Retina (tissue), 1 donor: ENCODE results near the gene GINS2.

Experiments used
- DNase-seq: peaks from one replicate; pipeline ENCODE4 v3.0.0-alpha.2; 2016

GINS2 gene

DNA sequence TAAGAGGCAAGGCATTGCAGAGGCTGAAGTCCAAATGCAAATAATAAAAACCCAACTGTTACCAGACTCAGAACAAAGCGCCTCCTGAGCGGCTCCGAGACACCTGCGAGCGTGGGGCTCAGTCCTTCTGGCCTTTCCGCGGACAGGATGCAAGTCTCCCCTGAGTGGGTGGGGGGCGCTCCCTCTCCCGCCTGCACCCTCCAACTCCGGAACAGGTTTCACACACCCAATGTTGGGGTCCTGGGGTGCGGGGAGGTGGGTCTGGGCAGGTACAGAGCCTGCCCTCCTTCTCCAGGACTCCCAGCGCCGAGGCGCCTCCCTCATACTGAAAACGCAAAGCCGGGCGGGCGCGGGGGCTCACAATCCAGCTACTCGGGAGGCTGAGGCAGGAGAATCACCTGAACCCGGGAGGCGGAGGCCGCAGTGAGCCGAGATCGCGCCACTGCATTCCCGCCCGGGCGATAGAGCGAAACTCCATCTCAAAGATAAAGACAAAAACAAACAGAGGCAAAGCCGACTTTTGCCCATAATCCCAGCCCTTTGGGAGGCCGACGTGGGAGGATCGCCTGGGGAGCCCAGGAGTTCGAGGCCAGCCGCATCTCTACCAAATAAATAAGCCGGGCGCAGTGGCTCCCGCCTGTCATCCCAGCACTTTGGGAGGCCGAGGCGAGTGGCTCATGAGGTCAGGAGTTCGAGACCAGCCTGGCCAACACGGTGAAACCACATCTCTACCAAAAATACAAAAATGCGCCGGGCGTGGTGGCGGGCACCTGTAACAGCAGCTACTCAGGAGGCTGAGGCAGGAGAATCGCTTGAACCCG, 893 bp downstream of the GINS2 start:
- DNase-seq, result no peak

DNA sequence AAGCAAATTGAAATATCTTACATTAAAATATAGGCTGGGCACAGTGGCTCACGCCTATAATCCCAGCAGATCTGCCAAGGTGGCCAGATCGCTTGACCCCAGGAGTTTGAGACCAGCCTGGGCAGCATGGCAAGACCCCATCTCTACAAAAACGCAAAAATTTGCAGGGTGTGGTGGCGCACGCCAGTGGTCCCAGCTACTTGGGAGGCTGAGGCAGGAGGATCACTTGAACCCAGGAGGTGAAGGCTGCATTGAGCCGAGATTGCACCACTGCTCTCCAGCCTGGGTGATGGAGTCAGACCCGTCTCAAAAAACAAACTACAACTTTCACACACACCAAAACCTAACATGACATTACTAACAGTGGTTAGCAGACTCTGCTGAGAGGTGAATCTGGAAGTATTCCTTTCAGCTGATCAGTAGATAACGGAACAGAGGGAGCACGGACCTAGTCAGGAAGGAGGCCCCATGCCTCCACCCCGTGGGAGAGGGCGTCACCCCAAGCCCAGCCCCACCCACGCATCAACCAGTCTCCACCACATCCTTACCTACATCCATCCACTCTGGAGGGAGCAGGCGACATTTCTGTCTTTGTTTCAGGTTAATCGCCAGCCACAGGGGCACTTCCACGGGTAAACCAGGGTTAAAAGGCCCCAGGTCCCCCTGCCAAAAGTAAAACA, 1.7 kb downstream of the GINS2 start:
- DNase-seq, result no peak

DNA sequence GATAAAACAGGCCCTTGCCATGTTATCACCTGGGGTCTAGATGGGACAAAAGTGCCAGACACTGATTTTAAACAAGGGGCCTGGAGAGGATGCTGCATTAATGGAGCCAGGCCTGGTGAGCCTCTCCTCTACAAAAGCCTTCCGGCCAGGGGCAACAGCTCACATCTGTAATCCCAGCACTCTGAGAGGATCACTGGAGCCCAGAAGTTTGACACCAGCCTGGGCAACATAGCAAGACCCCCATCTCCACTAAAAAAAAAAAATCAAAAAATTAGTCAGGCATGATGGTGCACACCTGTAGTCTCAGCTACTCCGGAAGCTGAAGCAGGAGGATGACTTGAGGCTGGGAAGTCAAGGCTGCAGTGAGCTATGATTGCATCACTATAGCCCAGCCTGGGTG, 3.5 kb downstream of the GINS2 start:
- DNase-seq, result no peak

DNA sequence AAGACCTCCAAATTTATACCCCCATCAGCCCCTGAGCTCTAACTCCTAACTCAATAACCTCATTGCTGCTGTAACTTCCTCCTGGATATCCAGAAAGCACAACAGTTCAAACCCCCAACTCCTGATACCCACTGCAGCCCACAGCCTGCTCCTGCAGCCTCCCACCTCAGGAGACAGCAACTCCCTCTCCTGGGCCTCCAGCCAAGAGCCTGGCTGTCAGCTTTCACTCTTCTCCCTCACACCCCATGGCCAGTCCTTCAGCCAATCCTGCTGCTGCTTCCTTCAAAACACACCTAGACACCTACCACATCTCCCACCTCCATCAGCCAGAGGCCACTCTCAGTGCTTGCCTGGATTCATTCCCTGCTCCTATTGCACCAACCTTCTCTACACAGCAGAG, 5.4 kb downstream of the GINS2 start:
- no peak for DNase-seq

DNA sequence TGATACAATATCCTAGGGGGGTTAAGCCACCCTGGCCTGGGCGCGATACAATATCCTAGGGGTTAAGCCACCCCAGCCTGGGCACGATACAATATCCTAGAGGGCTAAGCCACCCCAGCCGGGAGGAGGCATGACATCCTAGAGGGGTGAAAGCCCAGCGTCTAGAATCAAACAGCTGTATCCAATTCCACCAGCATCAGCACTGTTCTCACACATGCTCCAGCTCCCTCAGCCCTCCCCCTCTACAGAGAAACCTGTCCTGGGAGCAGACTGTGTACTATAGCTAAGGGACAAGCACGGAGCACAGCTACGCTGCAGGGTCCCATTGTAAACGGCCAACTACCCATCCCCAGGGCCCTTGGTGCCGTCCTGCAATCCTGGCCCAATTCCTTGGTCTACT, 6.2 kb downstream of the GINS2 start:
- DNase-seq, result no peak

DNA sequence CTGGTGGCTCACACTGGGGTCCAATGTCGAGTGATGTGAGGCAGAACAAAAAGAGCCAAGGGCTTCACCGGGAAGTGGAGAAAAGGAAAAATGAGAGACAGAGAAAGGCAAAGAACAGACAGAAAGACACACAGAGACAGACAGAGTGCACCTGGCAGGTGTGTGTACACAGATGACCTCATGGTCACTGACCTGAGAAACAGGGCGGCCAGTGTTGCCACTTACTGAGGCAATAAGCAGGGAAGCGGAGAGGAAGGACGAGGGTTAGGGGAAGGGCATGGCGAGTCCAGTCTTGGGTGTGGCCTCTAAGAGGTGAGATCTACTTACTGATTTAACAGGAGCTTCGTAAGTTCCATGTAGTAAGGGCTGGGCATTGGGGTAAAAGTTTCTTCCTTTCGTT, 7.5 kb downstream of the GINS2 start:
- no peak for DNase-seq

DNA sequence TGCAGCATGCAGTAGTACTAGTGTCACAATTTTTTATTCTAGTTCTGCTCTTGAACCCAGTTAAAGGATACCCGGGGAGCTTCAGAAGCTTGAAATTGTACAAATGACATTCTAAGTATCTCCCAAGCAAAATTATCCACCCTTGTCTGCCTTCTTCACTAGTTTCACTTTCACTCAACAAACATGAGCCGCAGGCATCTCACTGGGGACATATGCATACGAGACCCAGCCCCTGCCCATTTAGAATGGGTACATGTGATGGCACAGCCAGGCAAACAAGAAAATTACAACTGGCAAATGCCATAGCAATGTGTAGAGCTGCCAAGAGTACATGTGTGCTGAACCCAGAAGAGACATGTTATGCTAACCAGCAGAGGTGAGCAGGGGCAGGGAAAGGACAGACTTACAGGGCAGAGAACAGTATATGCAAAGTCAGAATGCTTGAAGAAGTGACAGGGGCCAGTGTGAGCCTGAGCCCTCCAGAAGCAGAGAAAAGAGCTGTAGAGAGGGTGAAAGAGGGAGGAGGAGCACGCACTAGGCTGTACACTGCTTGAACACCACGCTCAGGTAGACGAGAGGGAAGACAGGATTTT, 8.3 kb downstream of the GINS2 start:
- DNase-seq, result no peak

DNA sequence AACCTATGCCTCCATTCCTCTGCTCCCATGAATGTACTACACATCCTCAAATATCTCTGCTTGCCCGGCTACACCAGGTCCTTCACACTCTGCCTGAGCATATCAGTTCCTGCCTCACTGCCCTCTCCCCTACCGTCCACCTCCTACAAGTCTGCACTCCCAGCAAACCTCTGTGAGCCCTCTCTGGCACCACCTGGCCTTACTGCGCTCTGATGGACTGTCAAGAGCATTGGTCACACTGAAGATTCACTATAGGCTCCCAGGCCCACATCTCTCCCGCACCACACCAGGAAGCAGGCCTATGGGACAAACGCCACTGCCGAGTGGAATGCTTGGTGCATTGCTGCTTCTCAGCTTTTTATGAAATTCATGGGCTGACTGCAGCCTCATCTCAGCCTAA, 8.9 kb downstream of the GINS2 start:
- no peak for DNase-seq

DNA sequence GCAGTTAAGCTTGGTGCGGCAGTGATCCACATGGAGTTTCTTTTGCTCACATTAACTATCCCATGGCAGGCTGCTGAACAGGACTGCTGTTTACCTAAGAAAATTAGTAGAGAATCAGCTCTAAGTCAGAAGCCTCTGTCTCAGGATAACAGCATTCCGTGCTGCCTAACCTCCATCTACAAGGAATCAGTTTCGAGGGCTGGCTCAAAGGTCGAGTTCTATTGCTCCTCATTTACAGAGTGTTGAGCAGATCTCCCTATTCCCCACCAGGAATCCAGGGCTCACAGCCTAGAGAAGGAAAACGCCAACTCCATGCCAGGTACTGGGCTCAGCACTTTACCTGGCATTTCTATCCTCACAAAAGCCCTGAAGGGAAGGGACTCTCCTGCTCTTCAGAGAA, 9.9 kb downstream of the GINS2 start:
- no peak for DNase-seq

DNA sequence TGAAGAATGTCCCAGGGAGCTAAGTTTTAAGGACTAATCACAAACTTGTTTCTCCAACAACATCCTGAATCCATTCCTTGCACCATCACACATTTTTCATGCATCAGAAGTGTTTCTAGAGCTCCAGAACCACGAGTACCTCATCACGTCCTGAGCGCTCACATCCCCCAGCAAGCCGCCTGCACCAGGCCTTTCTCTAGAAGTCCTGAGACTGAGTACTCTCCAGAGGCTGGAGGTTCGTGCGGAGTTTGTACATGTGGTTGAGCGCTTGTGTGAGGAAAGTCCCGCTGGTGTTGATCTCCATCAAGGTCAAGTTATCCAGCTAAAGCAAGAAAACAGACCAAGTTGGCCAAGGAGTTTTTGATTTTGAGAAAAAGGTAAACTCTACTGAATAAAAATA, 10.7 kb downstream of the GINS2 start:
- no peak for DNase-seq

DNA sequence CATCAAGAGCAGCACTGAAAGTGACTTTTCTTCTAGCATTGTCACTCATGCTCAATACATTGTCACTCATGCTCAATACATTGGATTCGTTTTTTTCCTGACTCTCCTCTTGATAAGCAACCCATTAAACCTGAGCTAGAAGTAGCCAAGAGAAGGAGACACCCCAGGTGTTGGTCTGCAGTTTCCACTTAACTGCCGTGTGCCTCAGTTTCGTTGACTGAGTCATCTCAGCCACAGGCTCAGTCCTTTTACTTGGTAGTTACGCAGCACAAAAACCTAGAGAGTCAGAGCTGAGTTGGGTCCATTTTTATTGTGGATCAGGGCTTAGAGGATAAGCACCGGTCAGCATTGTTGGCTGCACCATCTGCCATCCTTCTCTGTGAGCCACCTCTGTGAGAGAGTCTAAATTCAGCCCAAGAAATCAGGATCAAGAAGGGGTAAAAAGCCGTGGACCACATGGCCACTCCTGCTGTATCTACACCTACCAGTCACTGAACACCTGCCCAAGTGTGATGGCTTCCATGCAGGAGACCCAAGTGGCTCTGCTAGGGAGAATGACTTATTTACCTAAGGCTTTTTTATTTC, 11.3 kb downstream of the GINS2 start:
- DNase-seq, result no peak

DNA sequence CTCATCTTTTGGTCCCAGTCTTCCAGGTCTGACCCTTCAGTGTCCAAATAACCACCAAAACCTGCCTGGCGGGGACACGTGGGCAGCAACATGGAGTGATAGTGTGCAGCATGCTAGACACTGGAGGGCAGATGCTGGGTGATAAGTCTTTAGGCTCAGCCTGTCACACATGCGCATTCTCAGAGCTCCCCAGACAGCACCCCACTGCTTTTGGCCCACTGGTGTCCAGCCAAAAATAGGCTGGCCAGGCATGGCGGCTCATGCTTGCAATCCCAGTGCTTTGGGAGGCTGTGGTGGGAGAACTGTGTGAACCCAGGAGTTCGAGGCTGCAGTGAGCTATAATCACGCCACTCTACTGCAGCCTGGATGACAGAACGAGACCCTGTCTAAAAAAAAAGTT, 12.3 kb downstream of the GINS2 start:
- DNase-seq, result no peak

DNA sequence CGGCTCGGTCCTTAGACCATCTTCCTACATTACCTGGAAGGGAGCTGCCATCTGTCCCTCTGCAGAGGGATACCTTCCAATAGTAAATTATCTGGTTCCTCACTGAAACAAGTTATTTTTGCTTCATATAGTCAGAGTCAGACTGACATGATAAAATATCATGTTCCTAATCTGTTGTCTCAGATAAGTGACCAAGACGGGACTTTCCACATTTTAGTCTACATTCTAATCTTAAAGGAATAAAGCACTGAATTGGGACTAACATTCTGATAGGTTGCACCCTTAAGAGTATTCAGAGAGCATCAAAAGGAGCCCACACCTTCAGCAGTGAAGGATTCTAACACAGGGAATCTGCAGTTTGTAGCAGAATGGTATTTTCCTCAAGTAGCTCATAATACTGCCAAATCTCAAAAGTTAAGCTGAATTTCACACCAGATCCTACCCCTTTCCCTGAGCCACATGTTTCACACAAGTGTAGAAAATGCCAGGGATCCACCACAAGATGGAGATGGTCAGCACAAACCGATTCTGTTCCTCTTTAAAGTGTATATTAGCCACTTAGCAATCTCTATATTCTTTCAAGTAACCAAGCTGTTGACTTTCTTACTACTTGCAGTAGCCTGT, 13.4 kb downstream of the GINS2 start:
- no peak for DNase-seq

DNA sequence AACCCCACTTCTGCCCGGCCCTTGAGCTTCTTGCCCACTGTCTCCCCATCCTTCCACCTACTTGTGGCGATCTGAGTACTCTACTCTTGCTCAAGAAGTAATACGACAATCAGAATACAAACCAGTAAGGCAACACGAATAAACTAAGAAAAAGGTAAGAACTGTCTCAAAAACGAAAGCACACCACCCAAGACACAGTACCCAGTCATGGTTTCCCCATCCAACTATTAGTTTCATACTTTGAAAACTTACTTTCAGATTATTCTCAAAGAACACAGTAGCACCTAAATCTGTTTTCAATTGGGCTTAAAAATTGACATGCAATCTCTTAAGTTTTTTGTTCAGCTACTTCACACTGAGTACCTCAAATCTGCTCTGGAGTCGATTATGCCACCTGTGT, 13.9 kb downstream of the GINS2 start:
- no peak for DNase-seq

DNA sequence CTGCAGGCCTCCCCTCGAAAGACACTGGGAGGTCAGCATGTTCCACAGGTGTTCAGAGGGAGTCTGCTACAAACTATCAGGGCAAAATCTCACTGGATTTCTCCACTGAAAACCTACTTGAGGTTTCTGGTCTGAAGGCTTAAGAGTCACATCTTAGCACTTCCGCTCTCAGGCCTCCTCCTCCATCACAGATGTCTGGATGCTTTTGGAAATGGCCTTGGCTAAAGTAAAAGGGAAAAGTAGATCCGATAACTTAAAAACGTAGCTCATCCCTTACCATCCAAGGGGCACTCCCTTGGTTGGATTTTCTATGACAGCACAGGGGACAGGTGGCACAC, 14.4 kb downstream of the GINS2 start:
- DNase-seq, result no peak

DNA sequence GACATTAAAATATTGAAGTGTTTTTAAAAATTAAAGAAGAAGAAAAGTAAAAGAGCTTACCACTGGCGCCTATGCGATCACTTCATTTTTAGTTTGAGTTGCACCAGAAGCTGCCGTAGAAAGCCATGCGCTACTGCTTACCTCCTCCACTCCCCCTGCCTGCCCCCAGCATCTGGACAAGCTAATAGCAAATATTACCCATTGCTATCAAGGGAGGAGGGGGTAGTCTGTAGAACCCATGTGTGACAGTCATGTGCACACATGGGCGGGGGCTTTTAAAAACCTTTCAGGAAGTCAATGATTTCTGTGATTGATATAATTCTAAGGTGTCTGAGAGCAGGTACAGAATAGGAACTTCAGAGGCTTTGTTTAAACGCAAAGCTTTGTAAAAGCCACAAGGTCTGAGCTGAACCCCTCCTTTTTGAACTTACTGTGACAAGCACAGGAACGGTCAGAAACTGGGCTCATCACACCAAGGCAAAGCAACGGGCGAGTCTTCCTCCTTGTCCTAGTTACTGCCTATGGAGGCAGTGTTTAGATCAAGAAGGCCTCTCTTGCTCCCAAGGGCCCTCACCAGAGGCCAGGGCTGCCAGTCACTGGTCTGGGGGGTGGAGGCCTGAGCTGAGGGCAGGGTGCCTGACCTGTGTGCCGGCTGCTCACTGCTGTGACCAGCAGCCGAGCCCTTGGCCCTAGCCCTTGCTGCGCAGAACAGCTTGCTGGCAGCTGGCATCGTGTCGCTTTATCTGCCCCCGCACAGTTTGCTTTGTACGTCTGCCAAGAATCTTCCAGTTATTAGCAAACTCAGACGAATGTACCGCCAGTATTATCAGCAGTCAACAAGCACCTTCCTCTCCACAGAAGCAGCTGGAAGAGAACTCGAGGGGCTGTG, 15.0 kb downstream of the GINS2 start:
- no peak for DNase-seq

DNA sequence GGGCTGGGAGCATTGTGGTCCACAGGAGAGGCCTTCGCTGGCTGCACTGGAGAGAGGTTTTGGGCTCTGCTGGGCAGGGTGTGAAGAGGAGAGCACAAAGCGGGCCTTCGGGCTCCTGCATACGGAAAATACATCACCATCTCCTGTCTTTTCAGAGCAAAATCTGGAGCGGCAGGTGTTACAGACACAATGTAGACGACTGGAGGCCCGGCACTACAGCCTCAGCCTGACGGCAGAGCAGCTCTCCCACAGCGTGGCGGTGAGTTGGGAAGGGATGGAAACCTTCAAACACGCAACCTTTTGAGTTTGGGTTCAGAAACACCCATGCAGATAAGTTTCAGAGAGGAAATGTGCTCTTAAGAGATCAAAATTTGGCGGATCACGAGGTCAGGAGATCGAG, 17.9 kb downstream of the GINS2 start:
- DNase-seq, result no peak

DNA sequence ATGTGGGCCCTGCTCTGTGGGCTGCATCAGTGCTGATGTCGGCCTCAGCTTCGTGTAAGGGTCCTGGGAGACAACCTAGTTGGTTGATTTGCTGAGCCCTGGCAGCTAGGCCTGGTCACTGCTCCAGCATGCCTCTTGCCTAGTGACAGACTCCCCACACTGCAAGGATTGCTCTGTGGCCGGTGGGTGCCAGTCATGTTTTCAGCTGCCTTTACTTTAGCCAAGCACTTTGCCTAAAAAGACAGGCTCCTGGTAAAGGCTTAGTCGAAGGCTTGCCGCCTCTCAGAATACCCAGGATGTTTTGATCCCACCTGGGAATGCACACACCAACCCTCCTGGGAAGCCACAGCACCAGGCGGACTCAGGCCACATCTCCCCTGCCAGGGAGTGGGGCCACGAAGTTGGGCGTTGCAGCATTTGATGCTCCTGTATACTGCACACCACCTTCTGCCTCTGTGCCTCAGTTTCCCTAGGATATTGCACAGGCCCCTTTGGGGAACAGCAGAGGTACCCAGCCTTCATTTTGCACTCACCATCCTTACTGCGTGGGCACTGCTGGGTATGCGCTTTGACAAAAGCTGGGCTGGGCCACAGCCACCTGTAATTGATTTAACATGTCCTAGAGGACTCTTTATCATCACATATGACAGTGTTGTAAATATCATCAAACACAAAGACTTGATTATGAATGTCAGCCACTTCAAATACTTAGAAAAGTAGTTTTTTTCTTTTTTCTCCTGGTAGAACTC, 19.9 kb downstream of the GINS2 start:
- no peak for DNase-seq

DNA sequence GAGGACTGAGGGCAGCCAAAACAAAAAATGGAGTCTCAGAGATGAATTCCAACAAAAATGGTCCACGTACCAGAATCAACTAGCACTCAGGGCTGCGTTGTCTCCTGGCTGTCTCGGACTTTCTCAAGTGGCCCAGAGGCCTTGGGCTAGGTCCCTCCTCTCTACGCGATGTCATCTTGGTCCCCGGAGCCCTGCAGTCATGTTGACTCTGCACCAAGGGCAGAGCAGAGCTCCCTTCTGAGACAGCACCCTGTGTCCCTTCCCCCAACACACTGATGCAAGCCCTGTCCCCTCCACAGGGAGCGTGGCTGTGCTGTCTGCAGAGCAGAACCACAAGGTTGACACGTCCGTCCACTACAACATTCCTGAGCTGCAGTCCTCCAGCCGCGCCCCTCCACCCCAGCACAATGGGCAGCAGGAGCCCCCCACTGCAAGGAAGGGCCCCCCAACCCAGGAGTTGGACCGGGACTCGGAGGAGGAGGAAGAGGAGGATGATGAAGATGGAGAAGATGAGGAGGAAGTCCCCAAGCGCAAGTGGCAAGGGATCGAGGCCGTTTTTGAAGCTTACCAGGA, 20.8 kb downstream of the GINS2 start:
- DNase-seq, result no peak

DNA sequence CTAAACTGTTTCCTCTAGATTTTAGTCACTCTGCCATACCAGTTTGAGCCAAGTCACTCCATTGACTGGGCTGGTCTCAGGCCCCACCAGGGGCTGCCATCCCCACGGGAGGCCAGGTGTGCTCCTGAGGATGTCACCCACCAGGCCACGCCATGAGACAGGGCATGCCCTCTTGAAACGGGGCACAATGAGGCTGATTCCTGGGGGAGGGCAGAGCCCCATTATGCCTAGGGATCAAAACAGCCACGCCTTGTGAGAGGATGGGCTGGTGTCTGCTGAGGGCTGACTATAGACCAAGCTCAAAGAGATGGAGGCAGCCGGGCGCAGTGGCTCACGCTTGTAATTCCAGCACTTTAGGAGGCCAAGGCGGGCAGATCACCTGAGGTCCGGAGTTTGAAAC, 21.5 kb downstream of the GINS2 start:
- DNase-seq, result no peak

DNA sequence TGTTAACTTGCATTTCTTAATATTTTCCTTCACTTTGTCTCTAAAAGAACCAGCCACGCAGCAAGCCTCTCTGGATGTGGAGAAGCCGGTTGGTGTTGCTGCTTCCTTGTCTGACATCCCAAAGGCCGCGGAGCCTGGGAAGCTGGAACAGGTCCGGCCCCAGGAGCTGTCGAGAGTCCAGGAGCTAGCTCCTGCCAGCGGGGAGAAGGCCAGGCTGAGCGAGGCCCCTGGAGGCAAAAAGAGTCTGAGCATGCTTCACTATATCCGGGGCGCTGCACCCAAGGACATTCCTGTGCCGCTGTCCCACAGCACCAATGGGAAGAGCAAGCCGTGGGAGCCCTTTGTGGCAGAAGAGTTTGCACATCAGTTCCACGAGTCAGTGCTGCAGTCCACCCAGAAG, 22.8 kb downstream of the GINS2 start:
- no peak for DNase-seq

DNA sequence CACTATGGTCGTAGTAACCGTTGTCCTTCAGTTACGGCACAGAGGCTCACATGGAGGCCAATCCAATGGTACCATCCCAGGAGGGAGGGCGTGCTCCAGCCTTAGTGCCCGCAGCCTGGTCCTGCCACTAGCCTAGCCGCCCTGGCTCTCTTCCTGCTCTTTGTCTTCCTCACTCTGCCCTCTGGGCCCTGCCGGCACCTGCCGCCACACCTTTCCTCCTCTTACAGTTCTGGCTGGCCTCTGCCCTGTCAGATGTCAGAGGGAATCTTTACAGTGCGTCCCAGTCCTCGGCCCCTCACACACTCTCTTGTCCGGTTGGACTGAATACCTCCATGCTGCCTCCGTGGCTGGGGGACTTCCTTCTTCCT, 23.4 kb downstream of the GINS2 start:
- DNase-seq, result no peak
